ENCODE data around the gene ST6GAL1.
A peak's percentile ranks its signal among the peaks of the same experiment; 100 is the strongest.

Gene ST6GAL1

GRCh38 chr3:187077537-187077936, 147.2 kb downstream of the ST6GAL1 start:
- no peak for DNase-seq (ENCODE audit: low read depth)

GRCh38 chr3:187079090-187080022, 149.0 kb downstream of the ST6GAL1 start:
- no peak for DNase-seq (ENCODE audit: low read depth)

- DNase-seq (ENCODE audit: low read depth): no peak
These were observed 150.6 kb downstream of the ST6GAL1 start for GRCh38 chr3:187080799-187081450.

GRCh38 chr3:187082758-187083375, 152.5 kb downstream of the ST6GAL1 start:
- DNase-seq (ENCODE audit: low read depth): no peak

GRCh38 chr3:187084126-187084525, 153.8 kb downstream of the ST6GAL1 start:
- no peak for DNase-seq (ENCODE audit: low read depth)

- no peak for DNase-seq (ENCODE audit: low read depth)
These were observed 154.3 kb downstream of the ST6GAL1 start for GRCh38 chr3:187084580-187084979.

GRCh38 chr3:187085021-187085666, 154.8 kb downstream of the ST6GAL1 start:
- no peak for DNase-seq (ENCODE audit: low read depth)

- no peak for DNase-seq (ENCODE audit: low read depth)
These were observed 155.6 kb downstream of the ST6GAL1 start for GRCh38 chr3:187085933-187086332.

- DNase-seq (ENCODE audit: low read depth): no peak
These were observed 156.5 kb downstream of the ST6GAL1 start for GRCh38 chr3:187086831-187087230.

GRCh38 chr3:187088701-187089100, 158.4 kb downstream of the ST6GAL1 start:
- no peak for DNase-seq (ENCODE audit: low read depth)

- no peak for DNase-seq (ENCODE audit: low read depth)
These were observed 163.0 kb downstream of the ST6GAL1 start for GRCh38 chr3:187093320-187093719.

- no peak for DNase-seq (ENCODE audit: low read depth)
These were observed 168.7 kb downstream of the ST6GAL1 start for GRCh38 chr3:187098923-187099512.

- peak; percentile 62 for DNase-seq (ENCODE audit: low read depth)
These were observed 171.1 kb downstream of the ST6GAL1 start for GRCh38 chr3:187101184-187102072.

- DNase-seq (ENCODE audit: low read depth): no peak
These were observed 171.8 kb downstream of the ST6GAL1 start for GRCh38 chr3:187102073-187102634.

GRCh38 chr3:187103251-187103650, 172.9 kb downstream of the ST6GAL1 start:
- DNase-seq (ENCODE audit: low read depth): no peak

- DNase-seq (ENCODE audit: low read depth): no peak
These were observed 174.0 kb downstream of the ST6GAL1 start for GRCh38 chr3:187104342-187104741.

- DNase-seq (ENCODE audit: low read depth): no peak
These were observed 174.6 kb downstream of the ST6GAL1 start for GRCh38 chr3:187104933-187105332.

GRCh38 chr3:187105700-187106099, 175.4 kb downstream of the ST6GAL1 start:
- DNase-seq (ENCODE audit: low read depth): no peak

GRCh38 chr3:187107989-187108388, 177.7 kb downstream of the ST6GAL1 start:
- DNase-seq (ENCODE audit: low read depth): no peak

GRCh38 chr3:187110156-187110555, 179.8 kb downstream of the ST6GAL1 start:
- no peak for DNase-seq (ENCODE audit: low read depth)

Measured in fibroblast of the conjunctiva (primary cell).